Fibroblast of skin of abdomen (primary cell): Measurements from ENCODE around the gene PRKAR2B. TPM values are rescaled to one million over a fixed set of nuclear protein-coding genes. Genes with fewer than 3 reads are reported as not detected.

Experiments used
- DNase-seq: peaks from one replicate; pipeline ENCODE4 v3.0.0-alpha.2; 2013
- polyA plus RNA-seq, 2 experiments: library from polyadenylated mRNA; unstranded; fragments of 120-200 nt; gene quantifications; one replicate each; pipeline ENCODE4 v1.2.1, GENCODE V29; 2013; ENCODE audit not compliant: insufficient read length in 2 of 2

The PRKAR2B gene
- polyA plus RNA-seq (2013, experiment 1 of 2; ENCODE audit: insufficient read length) = 6.4 TPM
- 5.9 TPM for polyA plus RNA-seq (2013, experiment 2 of 2; ENCODE audit: insufficient read length)

- peak; percentile 82 for DNase-seq
Measured at GRCh38 chr7:107044347-107045194, at the start of gene PRKAR2B. PRKAR2B (plus strand) TSS chr7:107044705; CDS start chr7:107044908, 203 bp downstream.

- no peak for DNase-seq
Measured at GRCh38 chr7:106994833-106995232, 49.7 kb upstream of the PRKAR2B start.

- no peak for DNase-seq
Measured at GRCh38 chr7:106997487-106998271, 46.8 kb upstream of the PRKAR2B start.

GRCh38 chr7:106999023-106999422 is 45.5 kb upstream of the PRKAR2B start:
- no peak for DNase-seq

- DNase-seq = no peak
Measured at GRCh38 chr7:107001490-107001889, 43.0 kb upstream of the PRKAR2B start.

GRCh38 chr7:107002126-107002525 is 42.4 kb upstream of the PRKAR2B start:
- DNase-seq = peak; percentile 15

- DNase-seq = no peak
Measured at GRCh38 chr7:107002529-107002998, 41.9 kb upstream of the PRKAR2B start.

- DNase-seq = no peak
Measured at GRCh38 chr7:107007007-107007891, 37.3 kb upstream of the PRKAR2B start.

GRCh38 chr7:107007892-107008287 is 36.6 kb upstream of the PRKAR2B start:
- no peak for DNase-seq

GRCh38 chr7:107009846-107010203 is 34.7 kb upstream of the PRKAR2B start:
- no peak for DNase-seq

GRCh38 chr7:107012691-107013090 is 31.8 kb upstream of the PRKAR2B start:
- no peak for DNase-seq

GRCh38 chr7:107014387-107015023 is 30.0 kb upstream of the PRKAR2B start:
- peak; percentile 35 for DNase-seq

- no peak for DNase-seq
Measured at GRCh38 chr7:107016312-107016711, 28.2 kb upstream of the PRKAR2B start.

GRCh38 chr7:107017965-107018719 is 26.4 kb upstream of the PRKAR2B start:
- DNase-seq = no peak

GRCh38 chr7:107020400-107020799 is 24.1 kb upstream of the PRKAR2B start:
- DNase-seq = no peak

- DNase-seq = no peak
Measured at GRCh38 chr7:107021600-107021999, 22.9 kb upstream of the PRKAR2B start.

- DNase-seq = no peak
Measured at GRCh38 chr7:107023522-107024151, 20.9 kb upstream of the PRKAR2B start.

GRCh38 chr7:107024906-107025305 is 19.6 kb upstream of the PRKAR2B start:
- no peak for DNase-seq

- DNase-seq = peak; percentile 31
Measured at GRCh38 chr7:107025449-107026103, 18.9 kb upstream of the PRKAR2B start.

GRCh38 chr7:107026166-107026565 is 18.3 kb upstream of the PRKAR2B start:
- DNase-seq = no peak
